HepG2 (cell line): Measurements from ENCODE around the gene PCDHB9.

ENCODE experiments used
- CTCF ChIP-seq: sonication (generic); formaldehyde crosslinking; IDR thresholded peaks from 2 replicates; pipeline ENCODE4 v1.5.0; 2020; ENCODE audit warnings: mild to moderate bottlenecking, missing genetic modification reagents, moderate library complexity
- ESRRA ChIP-seq: sonication (generic); formaldehyde crosslinking; IDR thresholded peaks from 2 replicates; pipeline ENCODE4 v1.5.1; 2020; ENCODE audit warnings: mild to moderate bottlenecking, low read depth, missing genetic modification reagents
- HOMEZ ChIP-seq: IDR thresholded peaks from 2 replicates; pipeline ENCODE4 v1.6.1; 2016; ENCODE audit warnings: low read depth
- MAFK ChIP-seq, 2 experiments: IDR thresholded peaks in 1 of 2; conservative IDR thresholded peaks in 1 of 2; 2 replicates each; pipeline ENCODE4 v1.6.1; 2011; ENCODE audit warnings: improper control_type of control experiment in 2 of 2, low read length in 2 of 2
- NKX3-1 ChIP-seq: sonication (generic); formaldehyde crosslinking; IDR thresholded peaks from 2 replicates; pipeline ENCODE4 v1.5.0; 2020; ENCODE audit warnings: missing genetic modification reagents
- NR2F2 ChIP-seq: IDR thresholded peaks from 2 replicates; pipeline ENCODE4 v1.6.1; 2012; ENCODE audit warnings: low read depth, inconsistent platforms, borderline replicate concordance
- POLR2AphosphoS5 ChIP-seq: IDR thresholded peaks from 2 replicates; pipeline ENCODE4 v1.6.1; 2012; ENCODE audit warnings: low read depth, low read length
- TSC22D2 ChIP-seq: sonication (generic); formaldehyde crosslinking; IDR thresholded peaks from 2 replicates; pipeline ENCODE4 v1.5.1; 2020; ENCODE audit warnings: missing genetic modification reagents, mild to moderate bottlenecking, borderline replicate concordance
- ZNF260 ChIP-seq: sonication (generic); formaldehyde crosslinking; IDR thresholded peaks from 2 replicates; pipeline ENCODE4 v1.4.0; 2020; ENCODE audit warnings: missing genetic modification reagents, low read depth, mild to moderate bottlenecking, borderline replicate concordance
- ZNF503 ChIP-seq: sonication (generic); formaldehyde crosslinking; IDR thresholded peaks from 2 replicates; pipeline ENCODE4 v1.4.0; 2020; ENCODE audit warnings: missing genetic modification reagents
- ZNF605 ChIP-seq: sonication (generic); formaldehyde crosslinking; IDR thresholded peaks from 2 replicates; pipeline ENCODE4 v1.8.0; 2022; ENCODE audit warnings: mild to moderate bottlenecking, missing genetic modification reagents
- ZNF616 ChIP-seq: sonication (generic); formaldehyde crosslinking; IDR thresholded peaks from 2 replicates; pipeline ENCODE4 v1.5.0; 2020; ENCODE audit warnings: low read depth, mild to moderate bottlenecking, missing genetic modification reagents
- TF ChIP-seq, protein P1 (sequence below): sonication (generic); formaldehyde crosslinking; IDR thresholded peaks from 2 replicates; pipeline ENCODE4 v1.4.0; 2020; ENCODE audit warnings: missing genetic modification reagents
- TF ChIP-seq, protein P2 (sequence below): sonication (generic); formaldehyde crosslinking; IDR thresholded peaks from 2 replicates; pipeline ENCODE4 v1.4.0; 2020; ENCODE audit warnings: missing genetic modification reagents

GRCh38 chr5:141149812-141150211 is 37.1 kb upstream of the PCDHB9 start, which contains the start of gene PCDHB6:
- TF ChIP-seq ZNF605 (CRISPR knock-in tag) (no peak), HOMEZ (CRISPR knock-in tag) (no peak), NKX3-1 (CRISPR knock-in tag) (no peak), ZNF503 (no peak), ZNF260 (CRISPR knock-in tag) (no peak), POLR2AphosphoS5 (no peak), NR2F2 (no peak), TSC22D2 (CRISPR knock-in tag) (no peak), ESRRA (no peak), MAFK (conservative IDR thresholded peaks at IDR 0.05 in 1 of 2, IDR thresholded peaks at IDR 0.05 in 1 of 2; ENCODE audit: low read length in 2 of 2) (no peak), ZNF616 (CRISPR knock-in tag) (no peak), CTCF (peak; percentile 72)
- TF ChIP-seq, protein P1, sequence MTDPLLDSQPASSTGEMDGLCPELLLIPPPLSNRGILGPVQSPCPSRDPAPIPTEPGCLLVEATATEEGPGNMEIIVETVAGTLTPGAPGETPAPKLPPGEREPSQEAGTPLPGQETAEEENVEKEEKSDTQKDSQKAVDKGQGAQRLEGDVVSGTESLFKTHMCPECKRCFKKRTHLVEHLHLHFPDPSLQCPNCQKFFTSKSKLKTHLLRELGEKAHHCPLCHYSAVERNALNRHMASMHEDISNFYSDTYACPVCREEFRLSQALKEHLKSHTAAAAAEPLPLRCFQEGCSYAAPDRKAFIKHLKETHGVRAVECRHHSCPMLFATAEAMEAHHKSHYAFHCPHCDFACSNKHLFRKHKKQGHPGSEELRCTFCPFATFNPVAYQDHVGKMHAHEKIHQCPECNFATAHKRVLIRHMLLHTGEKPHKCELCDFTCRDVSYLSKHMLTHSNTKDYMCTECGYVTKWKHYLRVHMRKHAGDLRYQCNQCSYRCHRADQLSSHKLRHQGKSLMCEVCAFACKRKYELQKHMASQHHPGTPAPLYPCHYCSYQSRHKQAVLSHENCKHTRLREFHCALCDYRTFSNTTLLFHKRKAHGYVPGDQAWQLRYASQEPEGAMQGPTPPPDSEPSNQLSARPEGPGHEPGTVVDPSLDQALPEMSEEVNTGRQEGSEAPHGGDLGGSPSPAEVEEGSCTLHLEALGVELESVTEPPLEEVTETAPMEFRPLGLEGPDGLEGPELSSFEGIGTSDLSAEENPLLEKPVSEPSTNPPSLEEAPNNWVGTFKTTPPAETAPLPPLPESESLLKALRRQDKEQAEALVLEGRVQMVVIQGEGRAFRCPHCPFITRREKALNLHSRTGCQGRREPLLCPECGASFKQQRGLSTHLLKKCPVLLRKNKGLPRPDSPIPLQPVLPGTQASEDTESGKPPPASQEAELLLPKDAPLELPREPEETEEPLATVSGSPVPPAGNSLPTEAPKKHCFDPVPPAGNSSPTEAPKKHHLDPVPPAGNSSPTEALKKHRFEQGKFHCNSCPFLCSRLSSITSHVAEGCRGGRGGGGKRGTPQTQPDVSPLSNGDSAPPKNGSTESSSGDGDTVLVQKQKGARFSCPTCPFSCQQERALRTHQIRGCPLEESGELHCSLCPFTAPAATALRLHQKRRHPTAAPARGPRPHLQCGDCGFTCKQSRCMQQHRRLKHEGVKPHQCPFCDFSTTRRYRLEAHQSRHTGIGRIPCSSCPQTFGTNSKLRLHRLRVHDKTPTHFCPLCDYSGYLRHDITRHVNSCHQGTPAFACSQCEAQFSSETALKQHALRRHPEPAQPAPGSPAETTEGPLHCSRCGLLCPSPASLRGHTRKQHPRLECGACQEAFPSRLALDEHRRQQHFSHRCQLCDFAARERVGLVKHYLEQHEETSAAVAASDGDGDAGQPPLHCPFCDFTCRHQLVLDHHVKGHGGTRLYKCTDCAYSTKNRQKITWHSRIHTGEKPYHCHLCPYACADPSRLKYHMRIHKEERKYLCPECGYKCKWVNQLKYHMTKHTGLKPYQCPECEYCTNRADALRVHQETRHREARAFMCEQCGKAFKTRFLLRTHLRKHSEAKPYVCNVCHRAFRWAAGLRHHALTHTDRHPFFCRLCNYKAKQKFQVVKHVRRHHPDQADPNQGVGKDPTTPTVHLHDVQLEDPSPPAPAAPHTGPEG (CRISPR knock-in tag), result no peak
- TF ChIP-seq, protein P2, sequence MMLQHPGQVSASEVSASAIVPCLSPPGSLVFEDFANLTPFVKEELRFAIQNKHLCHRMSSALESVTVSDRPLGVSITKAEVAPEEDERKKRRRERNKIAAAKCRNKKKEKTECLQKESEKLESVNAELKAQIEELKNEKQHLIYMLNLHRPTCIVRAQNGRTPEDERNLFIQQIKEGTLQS (CRISPR knock-in tag), result no peak
